ENCODE results near the gene DSCAML1.

DNA sequence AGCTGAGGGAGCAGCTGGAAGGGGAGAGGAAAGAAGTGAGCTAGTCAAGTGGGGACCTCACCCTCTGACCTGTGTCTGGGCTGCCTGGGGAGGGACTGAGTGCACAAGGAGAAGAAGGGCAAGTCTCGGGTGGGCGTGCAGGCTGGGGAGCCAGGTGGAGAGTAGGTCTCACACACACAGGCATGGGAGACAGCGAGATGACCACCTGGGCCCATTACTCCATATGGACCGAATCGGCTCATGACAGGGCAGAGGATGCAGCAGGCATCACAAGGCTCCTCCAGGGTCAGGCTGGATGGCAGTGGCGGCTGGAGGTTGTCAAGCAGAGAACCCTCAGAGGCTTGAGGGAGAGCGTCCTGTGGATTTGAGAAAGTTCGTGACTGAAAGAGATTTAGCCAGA, 405.8 kb downstream of the DSCAML1 start:
- TF ChIP-seq, protein P1, sequence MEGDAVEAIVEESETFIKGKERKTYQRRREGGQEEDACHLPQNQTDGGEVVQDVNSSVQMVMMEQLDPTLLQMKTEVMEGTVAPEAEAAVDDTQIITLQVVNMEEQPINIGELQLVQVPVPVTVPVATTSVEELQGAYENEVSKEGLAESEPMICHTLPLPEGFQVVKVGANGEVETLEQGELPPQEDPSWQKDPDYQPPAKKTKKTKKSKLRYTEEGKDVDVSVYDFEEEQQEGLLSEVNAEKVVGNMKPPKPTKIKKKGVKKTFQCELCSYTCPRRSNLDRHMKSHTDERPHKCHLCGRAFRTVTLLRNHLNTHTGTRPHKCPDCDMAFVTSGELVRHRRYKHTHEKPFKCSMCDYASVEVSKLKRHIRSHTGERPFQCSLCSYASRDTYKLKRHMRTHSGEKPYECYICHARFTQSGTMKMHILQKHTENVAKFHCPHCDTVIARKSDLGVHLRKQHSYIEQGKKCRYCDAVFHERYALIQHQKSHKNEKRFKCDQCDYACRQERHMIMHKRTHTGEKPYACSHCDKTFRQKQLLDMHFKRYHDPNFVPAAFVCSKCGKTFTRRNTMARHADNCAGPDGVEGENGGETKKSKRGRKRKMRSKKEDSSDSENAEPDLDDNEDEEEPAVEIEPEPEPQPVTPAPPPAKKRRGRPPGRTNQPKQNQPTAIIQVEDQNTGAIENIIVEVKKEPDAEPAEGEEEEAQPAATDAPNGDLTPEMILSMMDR (IDR thresholded peaks at IDR 0.05) = no peak
- TF ChIP-seq POLR2A (IDR thresholded peaks at IDR 0.05) = no peak
- TF ChIP-seq EP300 (IDR thresholded peaks at IDR 0.05) = no peak

Data from tibial nerve (tissue), 4 donors.